Esophagus mucosa (tissue), 1 donor: Measurements from ENCODE around the gene EHMT2. TPM values are rescaled to one million over a fixed set of nuclear protein-coding genes. Genes with fewer than 3 reads are reported as not detected.
"Not testable (repeated sequence)": the region's sequence is repeated elsewhere in the genome, so short reads cannot be mapped to it uniquely, and the experiment has no call there.

Experiments used
- ATAC-seq: fragments of 200-7000 bp; cut with Tn5 transposase; one replicate; pipeline ENCODE4 v1.9.1; 2020
- total RNA-seq: library from RNA; stranded (reverse); gene quantifications from one replicate; pipeline ENCODE4 v1.2.4, GENCODE V29; 2023
- donor health status: DM: yes; HTN: yes; CAD: no.

Gene EHMT2
- total RNA-seq, 1 donor from 2014 or later: 28.2 TPM

- no peak for ATAC-seq
These were observed 28.2 kb downstream of the EHMT2 start for GRCh38 chr6:31869343-31869742.

DNA sequence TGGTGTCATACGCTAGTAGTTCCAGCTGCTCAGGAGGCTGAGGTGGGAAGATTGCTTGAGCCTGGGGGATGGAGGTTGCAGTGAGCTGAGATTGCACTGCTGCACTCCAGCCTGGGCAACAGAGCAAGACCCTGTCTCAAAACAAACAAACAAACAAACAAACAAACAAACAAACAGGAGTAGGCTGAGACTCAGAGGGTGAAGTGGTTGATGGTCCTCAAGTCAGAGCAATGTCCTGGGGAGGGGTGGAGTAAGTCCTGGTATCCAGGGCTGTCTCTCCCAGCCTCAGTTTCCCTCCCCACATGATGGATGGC, 28.9 kb downstream of the EHMT2 start:
- not testable (repeated sequence) for ATAC-seq

- ATAC-seq: no peak
These were observed 32.0 kb downstream of the EHMT2 start for GRCh38 chr6:31865205-31866118.

GRCh38 chr6:31864818-31865204, 32.7 kb downstream of the EHMT2 start:
- no peak for ATAC-seq

DNA sequence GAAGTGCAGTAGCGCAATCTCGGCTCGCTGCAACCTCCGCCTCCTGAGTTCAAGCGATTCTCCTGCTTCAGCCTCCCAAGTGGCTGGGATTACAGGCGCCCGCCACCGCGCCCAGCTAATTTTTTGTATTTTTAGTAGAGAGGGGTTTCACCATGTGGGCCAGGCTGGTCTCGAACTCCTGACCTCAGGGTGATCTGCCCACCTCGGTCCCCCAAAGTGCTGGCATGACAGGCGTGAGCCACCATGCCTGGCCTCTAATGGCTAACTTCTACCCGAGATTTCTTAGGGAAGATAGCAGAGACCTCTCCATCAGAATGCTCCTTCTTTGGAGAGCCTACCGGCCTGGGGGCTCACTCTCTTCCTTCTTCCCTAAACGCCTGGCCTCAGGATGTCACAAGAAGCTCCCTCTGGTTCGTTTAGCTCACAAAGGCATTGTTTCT, 33.4 kb downstream of the EHMT2 start:
- not testable (repeated sequence) for ATAC-seq

DNA sequence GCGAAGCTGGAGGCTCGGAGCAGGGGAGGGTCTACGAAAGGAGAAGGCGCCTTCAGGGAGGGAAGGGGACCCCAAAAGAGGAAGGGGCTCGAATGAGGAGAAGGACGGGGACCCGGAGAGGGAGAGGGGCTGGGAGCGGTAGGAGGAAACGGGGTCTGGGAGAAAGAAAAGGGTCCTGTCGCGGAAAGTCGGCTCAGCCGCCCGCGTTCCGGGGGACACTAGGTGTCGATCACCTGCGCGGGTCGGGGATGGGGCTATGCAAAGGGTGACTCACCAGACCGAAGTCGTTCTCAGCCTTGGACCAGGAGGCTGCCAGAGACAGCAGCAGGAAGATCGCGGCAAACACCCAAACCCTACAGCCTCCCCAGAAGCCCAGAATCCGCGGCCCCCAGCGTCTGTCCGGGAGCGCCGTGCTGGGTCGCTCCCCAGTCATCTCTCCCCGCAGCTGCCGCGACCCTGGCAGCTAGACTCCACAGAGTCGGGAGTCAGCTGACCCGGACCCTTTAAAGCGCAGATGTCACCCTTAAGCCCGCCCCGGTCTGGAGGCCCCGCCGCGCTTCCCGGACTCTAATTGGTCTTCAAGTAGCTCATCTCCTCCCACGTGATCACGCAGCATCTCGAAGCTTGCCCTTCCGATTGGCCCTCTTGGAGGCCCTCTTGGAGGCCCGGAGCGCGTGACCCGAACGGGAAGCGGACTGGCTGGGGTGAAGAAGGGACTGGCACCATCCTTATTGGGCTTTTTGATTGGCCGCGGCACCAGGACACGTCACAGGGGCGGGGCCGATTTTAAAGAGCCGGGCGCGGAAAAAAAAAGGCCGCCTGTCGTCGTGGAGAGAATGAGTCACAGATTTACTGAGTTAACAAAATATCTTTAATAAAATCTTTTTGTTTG, 34.9 kb downstream of the EHMT2 start, which contains the start of gene NEU1:
NEU1 (minus strand) TSS at position 478 of the 892 bp plus-strand sequence; CDS start at position 433, 45 bp downstream.
- peak; percentile 97 for ATAC-seq

DNA sequence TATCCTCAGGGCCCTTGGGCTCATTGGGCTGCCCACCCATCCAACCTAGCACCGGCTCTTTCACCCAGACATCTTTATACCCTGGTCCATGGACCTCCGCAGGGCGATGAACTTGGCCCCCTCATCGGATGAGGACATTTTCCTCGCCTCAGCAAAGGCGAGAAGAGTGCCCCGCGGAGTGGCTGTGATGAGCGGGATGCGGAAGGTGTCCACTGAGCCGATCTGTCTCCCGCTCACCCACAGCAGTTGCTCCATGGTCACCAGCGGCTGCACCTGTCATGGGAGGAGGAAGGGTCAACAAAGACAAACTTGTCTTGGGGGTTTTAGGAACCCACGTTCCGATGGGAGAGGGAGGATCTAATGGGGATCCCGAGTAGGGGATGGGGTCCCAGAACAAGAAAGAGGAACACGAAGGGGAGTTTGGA, 35.6 kb downstream of the EHMT2 start:
- no peak for ATAC-seq

DNA sequence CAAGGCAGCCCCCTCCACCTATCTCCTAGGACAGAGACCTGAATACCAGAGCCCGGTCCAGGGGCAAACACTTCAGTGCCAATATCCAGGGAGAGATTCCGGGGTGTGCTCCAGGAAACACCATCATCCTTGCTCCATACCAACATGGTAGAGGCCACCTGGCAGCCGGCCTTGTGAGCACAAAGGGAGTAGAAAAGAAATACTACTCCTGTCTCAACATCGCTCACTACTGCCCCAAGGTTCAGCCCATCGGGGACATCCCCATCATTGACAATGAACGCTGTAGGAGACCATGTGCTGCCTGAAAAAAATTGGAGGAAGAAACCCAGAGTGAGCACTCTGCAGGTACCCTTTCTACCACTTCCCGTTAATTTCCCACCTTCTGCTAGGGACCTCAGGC, 36.3 kb downstream of the EHMT2 start:
- ATAC-seq: no peak

GRCh38 chr6:31860349-31860748, 37.1 kb downstream of the EHMT2 start:
- no peak for ATAC-seq

- ATAC-seq: no peak
These were observed 37.6 kb downstream of the EHMT2 start for GRCh38 chr6:31859923-31860322.

DNA sequence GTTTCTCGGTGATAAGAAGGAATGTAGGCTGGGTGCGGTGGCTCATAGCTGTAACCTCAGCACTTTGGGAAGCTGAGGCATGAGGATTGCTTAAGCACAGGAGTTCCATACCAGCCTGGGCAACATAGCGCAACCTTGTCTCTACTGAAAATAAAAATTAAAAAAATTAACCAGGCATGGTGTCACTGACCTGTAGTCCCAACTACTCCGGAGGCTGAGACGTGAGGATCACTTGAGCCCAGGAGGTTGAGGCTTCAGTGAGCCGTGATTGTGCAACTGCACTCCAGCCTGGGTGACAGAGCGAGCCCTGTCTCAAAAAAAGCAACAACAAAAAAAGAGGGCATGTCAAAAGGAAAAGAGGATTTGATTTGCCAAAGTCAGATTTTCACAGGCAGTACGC, 38.8 kb downstream of the EHMT2 start:
- ATAC-seq: no peak

- not testable (repeated sequence) for ATAC-seq
These were observed 39.7 kb downstream of the EHMT2 start for GRCh38 chr6:31857774-31858173.

- ATAC-seq: peak; percentile 24
These were observed 45.3 kb downstream of the EHMT2 start for GRCh38 chr6:31851980-31852718.

DNA sequence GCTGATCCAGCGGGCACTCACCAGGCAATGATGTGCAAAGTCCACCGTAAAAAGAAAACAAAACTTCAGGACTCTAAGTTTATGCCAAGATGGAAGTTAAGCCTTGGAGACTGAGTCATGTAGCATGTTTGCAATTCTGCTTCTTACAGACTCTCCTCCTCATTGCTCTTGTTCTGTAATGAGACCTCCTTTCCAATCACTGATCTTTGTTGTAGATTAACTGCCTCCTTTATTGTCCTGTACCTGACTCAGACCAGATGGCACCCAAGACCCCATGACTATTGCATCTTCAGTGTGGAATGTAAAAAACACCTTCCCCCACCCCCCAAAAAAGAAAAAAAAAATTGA, 46.0 kb downstream of the EHMT2 start:
- no peak for ATAC-seq

DNA sequence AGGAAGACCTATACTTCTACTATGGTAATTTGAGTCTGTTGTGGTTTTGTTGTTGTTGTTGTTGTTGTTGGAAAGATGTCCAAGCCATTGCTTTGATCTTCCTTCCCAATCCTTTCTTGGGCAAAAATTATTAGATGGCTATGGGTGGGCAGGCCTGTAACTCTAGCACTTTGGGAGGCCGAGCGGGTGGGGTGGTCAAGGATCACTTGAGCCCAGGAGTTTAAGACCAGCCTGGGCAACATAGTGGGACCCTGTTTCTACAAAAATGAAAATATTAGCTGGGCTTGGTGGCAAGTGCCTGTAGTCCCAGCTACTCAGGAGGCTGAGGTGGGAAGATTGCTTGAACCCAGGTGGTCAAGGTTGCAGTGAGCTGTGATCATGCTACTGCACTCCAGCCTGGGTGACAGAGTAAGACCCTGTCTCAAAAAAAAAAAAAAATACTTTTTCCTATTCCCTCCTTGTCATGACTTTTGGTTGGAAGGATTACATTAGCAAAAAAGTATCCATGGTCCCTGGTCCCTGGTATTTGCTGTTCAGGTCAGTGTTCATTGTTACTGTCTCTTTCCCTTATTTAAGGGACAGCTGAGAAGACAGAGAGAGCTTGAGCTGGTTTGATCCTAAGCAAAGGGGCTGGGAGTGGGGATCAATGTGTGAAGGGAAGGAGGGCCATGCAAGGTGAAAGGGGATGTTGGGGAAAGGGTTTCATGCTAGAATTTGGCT, 46.6 kb downstream of the EHMT2 start:
- no peak for ATAC-seq

DNA sequence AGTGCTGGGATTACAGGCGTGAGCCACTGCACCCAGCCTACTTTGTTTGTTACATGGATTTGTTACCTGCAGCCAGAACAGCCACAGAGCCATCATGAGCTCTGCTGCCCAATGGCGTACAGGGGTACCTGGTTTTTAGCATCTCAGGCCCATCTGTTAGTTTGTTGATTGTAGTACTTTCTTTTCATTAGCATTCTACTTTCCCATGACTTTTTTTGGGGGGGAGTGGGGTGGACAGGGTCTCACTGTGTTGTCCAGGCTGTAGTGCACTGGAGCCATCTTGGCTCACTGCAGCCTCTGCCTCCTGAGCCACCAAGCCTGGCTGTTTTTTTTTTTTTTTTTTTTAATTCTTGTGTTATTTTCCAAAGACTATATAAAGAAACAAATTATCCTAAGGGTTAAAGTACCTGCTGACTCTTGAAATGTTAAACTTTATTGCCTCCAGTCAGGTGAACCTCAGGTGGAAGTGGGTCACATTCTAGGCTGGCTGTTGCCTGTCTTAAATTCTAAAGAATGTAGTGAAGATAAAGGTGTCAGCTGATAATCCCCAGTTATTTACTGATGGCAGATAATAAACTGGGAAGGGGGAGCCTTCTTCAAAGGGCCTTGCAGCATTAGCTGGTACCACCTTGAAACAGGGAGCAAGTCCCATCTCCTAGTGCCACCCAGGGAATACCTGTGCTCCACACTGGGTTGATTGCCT, 50.1 kb downstream of the EHMT2 start:
- ATAC-seq: no peak

DNA sequence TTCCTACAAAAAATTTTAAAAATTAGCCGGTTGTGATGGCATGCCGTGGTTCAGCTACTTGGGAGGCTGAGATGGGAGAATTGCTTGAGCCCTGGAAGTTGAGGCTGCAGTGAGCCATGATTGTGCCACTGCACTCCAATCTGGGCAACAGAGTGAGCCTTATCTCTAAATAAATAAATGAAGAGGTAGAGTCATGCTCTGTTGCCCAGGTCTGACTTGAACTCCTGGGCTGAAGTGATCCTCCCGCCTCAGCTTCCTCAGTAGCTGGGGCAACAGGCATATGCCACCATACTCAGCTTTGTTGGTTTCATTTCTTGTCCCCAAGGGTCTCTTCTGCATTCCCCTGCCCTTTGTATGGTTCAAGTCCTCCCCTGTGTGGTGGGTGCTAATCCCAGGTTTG, 53.0 kb downstream of the EHMT2 start:
- no peak for ATAC-seq

- no peak for ATAC-seq
These were observed 55.4 kb downstream of the EHMT2 start for GRCh38 chr6:31842053-31842452.

GRCh38 chr6:31839779-31840126, 57.7 kb downstream of the EHMT2 start:
- not testable (repeated sequence) for ATAC-seq

- ATAC-seq: no peak
These were observed 58.5 kb downstream of the EHMT2 start for GRCh38 chr6:31838968-31839367.

- not testable (repeated sequence) for ATAC-seq
These were observed 59.4 kb downstream of the EHMT2 start for GRCh38 chr6:31838114-31838553.
